Right lobe of liver (tissue), 4 donors: ENCODE data around the gene KCNIP3.

Experiments used
- POLR2A ChIP-seq: fragments of 450-650 bp; IDR thresholded peaks from one replicate; pipeline ENCODE4 v1.6.1; 2017; ENCODE audit warnings: antibody characterized with exemption, mild to moderate bottlenecking
- TF ChIP-seq, protein P1 (sequence below), 4 donors: fragments of 200-600 bp in 3 of 4; fragments of 450-650 bp in 1 of 4; IDR thresholded peaks; one replicate each; pipeline versions ENCODE4 v1.5.1 to v1.8.0; 2016 to 2022; ENCODE audit warnings: antibody characterized with exemption in 4 of 4, mild to moderate bottlenecking in 2 of 4
- donor health status: DM: no; HTN: no; CAD: no.
- donor health status: DM: no; HTN: no; CAD: no.
- donor health status: DM: no; HTN: yes; CAD: no.

DNA sequence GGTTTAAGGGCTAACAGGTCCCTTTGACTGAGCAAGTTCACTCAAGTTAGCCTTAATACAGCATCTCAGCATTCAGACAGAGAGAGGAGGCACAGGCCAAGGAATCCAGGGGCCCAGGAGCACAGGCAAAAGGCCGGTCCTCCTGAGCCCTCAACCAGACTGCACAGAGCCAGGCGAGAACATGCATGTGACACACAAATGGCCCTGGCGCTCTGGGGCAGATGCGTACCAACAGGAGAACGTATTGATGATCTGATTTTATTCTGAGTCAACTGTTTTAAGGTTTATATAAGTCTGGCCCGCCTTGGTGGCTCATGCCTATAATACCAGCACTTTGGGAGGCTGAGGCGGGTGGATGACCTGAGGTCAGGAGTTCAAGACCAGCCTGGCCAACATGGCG is 34.9 kb downstream of the KCNIP3 start:
- TF ChIP-seq, protein P1, sequence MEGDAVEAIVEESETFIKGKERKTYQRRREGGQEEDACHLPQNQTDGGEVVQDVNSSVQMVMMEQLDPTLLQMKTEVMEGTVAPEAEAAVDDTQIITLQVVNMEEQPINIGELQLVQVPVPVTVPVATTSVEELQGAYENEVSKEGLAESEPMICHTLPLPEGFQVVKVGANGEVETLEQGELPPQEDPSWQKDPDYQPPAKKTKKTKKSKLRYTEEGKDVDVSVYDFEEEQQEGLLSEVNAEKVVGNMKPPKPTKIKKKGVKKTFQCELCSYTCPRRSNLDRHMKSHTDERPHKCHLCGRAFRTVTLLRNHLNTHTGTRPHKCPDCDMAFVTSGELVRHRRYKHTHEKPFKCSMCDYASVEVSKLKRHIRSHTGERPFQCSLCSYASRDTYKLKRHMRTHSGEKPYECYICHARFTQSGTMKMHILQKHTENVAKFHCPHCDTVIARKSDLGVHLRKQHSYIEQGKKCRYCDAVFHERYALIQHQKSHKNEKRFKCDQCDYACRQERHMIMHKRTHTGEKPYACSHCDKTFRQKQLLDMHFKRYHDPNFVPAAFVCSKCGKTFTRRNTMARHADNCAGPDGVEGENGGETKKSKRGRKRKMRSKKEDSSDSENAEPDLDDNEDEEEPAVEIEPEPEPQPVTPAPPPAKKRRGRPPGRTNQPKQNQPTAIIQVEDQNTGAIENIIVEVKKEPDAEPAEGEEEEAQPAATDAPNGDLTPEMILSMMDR (IDR thresholded peaks at IDR 0.05): no peak
- TF ChIP-seq POLR2A: no peak
